ENCODE results near the gene MROH9. TPM values are rescaled to one million over a fixed set of nuclear protein-coding genes. Genes with fewer than 3 reads are reported as not detected.

Gene MROH9
- total RNA-seq, 1 donor from 2014 or later = not detected

GRCh38 chr1:170986901-170987300, 51.6 kb downstream of the MROH9 start:
- H3K27me3 Mint-ChIP-seq (ENCODE audit: low read depth) = no peaks in the 10 kb centered on the region
- no peak overlapping the region for H3K27ac Mint-ChIP-seq
- intact Hi-C loops (cut with micrococcal nuclease) = no loop called here
- no peaks in the 10 kb centered on the region for H3K4me1 Mint-ChIP-seq (ENCODE audit: low read depth)
- H3K9me3 Mint-ChIP-seq = no peaks in the 10 kb centered on the region
- no peak overlapping the region for H3K4me3 Mint-ChIP-seq (ENCODE audit: low read depth)
- no peaks in the 10 kb centered on the region for H3K36me3 Mint-ChIP-seq (ENCODE audit: low read depth)
- no peak for DNase-seq (ENCODE audit: low spot score)

GRCh38 chr1:170987424-170987823, 52.1 kb downstream of the MROH9 start:
- Mint-ChIP-seq H3K27ac (no peak overlapping the region), H3K27me3 (ENCODE audit: low read depth) (no peaks in the 10 kb centered on the region), H3K36me3 (ENCODE audit: low read depth) (no peaks in the 10 kb centered on the region), H3K9me3 (no peaks in the 10 kb centered on the region), H3K4me1 (ENCODE audit: low read depth) (no peaks in the 10 kb centered on the region), H3K4me3 (ENCODE audit: low read depth) (no peak overlapping the region)
- DNase-seq (ENCODE audit: low spot score) = no peak
- intact Hi-C loops (cut with micrococcal nuclease) = no loop called here

GRCh38 chr1:170993151-170993550, 57.8 kb downstream of the MROH9 start:
- Mint-ChIP-seq H3K36me3 (ENCODE audit: low read depth) (no peaks in the 10 kb centered on the region), H3K4me3 (ENCODE audit: low read depth) (no peak overlapping the region), H3K9me3 (no peaks in the 10 kb centered on the region)

GRCh38 chr1:170993717-170994116, 58.4 kb downstream of the MROH9 start:
- intact Hi-C loops (cut with micrococcal nuclease) = no loop called here
- DNase-seq (ENCODE audit: low spot score) = no peak
- Mint-ChIP-seq H3K36me3 (ENCODE audit: low read depth) (no peaks in the 10 kb centered on the region), H3K27me3 (ENCODE audit: low read depth) (no peaks in the 10 kb centered on the region), H3K4me1 (ENCODE audit: low read depth) (no peaks in the 10 kb centered on the region), H3K9me3 (no peaks in the 10 kb centered on the region), H3K27ac (no peak overlapping the region), H3K4me3 (ENCODE audit: low read depth) (no peak overlapping the region)

More at GRCh38 chr1:170993151-170993550, 57.8 kb downstream of the MROH9 start:
- H3K27ac Mint-ChIP-seq = no peak overlapping the region
- intact Hi-C loops (cut with micrococcal nuclease) = no loop called here
- no peaks in the 10 kb centered on the region for H3K27me3 Mint-ChIP-seq (ENCODE audit: low read depth)
- no peaks in the 10 kb centered on the region for H3K4me1 Mint-ChIP-seq (ENCODE audit: low read depth)
- no peak for DNase-seq (ENCODE audit: low spot score)

DNA sequence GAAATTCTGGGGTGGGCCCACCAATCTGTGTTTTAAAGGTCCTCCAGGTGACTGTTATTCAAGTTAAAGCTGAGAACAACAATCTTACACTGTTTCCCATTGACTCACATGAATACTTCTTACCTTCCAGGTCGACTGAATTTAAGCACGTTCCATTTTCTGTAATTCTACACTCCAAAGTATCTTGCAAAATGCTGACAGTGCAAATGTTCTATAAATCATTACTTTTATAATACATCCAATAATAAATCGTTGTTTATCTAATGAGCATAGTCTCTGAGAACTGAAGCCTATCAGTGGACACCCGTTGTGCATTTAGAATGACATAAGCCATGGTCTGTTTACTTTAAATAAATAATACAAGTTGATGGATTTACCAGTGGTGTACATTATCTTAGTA, 79.5 kb downstream of the MROH9 start:
- Mint-ChIP-seq H3K9me3 (no peaks in the 10 kb centered on the region), H3K27me3 (ENCODE audit: low read depth) (no peaks in the 10 kb centered on the region), H3K27ac (no peak overlapping the region), H3K4me3 (ENCODE audit: low read depth) (no peak overlapping the region), H3K4me1 (ENCODE audit: low read depth) (no peaks in the 10 kb centered on the region), H3K36me3 (ENCODE audit: low read depth) (no peaks in the 10 kb centered on the region)
- no peak for DNase-seq (ENCODE audit: low spot score)
- intact Hi-C loops (cut with micrococcal nuclease) = no loop called here

- no peak for DNase-seq (ENCODE audit: low spot score)
- H3K27me3 Mint-ChIP-seq (ENCODE audit: low read depth) = no peaks in the 10 kb centered on the region
- H3K4me1 Mint-ChIP-seq (ENCODE audit: low read depth) = no peaks in the 10 kb centered on the region
- H3K27ac Mint-ChIP-seq = no peak overlapping the region
- no peaks in the 10 kb centered on the region for H3K9me3 Mint-ChIP-seq
- no peaks in the 10 kb centered on the region for H3K36me3 Mint-ChIP-seq (ENCODE audit: low read depth)
- no peak overlapping the region for H3K4me3 Mint-ChIP-seq (ENCODE audit: low read depth)
- intact Hi-C loops (cut with micrococcal nuclease) = no loop called here
These were observed 82.1 kb downstream of the MROH9 start for GRCh38 chr1:171017426-171017825.

DNA sequence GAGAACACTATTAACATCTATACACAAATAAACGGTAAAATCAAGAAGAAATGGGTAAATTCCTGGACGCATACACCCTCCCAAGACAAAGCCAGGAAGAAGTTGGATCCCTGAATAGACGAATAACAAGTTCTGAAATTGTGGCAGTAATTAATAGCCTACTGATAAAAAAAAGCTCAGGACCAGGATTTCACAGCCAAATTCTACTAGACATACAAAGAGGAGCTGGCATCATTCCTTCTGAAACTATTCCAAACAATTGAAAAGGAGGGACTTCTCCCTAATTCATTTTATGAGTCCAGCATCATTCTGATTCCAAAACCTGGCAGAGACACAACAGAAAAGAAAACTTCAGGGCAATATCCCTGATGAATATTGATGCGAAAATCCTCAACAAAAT, 84.6 kb downstream of the MROH9 start:
- intact Hi-C loops (cut with micrococcal nuclease) = no loop called here
- Mint-ChIP-seq H3K27ac (no peak overlapping the region), H3K27me3 (ENCODE audit: low read depth) (no peaks in the 10 kb centered on the region), H3K4me1 (ENCODE audit: low read depth) (no peaks in the 10 kb centered on the region), H3K9me3 (no peaks in the 10 kb centered on the region), H3K4me3 (ENCODE audit: low read depth) (no peak overlapping the region), H3K36me3 (ENCODE audit: low read depth) (no peaks in the 10 kb centered on the region)
- DNase-seq (ENCODE audit: low spot score) = no peak

GRCh38 chr1:171032822-171033702, 97.7 kb downstream of the MROH9 start:
- H3K27me3 Mint-ChIP-seq (ENCODE audit: low read depth) = no peaks in the 10 kb centered on the region
- H3K27ac Mint-ChIP-seq = no peak overlapping the region
- no peaks in the 10 kb centered on the region for H3K9me3 Mint-ChIP-seq
- intact Hi-C loops (cut with micrococcal nuclease) = no loop called here
- H3K4me1 Mint-ChIP-seq (ENCODE audit: low read depth) = no peaks in the 10 kb centered on the region
- no peak for DNase-seq (ENCODE audit: low spot score)
- H3K4me3 Mint-ChIP-seq (ENCODE audit: low read depth) = no peak overlapping the region
- no peaks in the 10 kb centered on the region for H3K36me3 Mint-ChIP-seq (ENCODE audit: low read depth)

- H3K27me3 Mint-ChIP-seq (ENCODE audit: low read depth) = no peaks in the 10 kb centered on the region
- DNase-seq (ENCODE audit: low spot score) = no peak
- intact Hi-C loops (cut with micrococcal nuclease) = no loop called here
These were observed 102.3 kb downstream of the MROH9 start for GRCh38 chr1:171037626-171038025.

DNA sequence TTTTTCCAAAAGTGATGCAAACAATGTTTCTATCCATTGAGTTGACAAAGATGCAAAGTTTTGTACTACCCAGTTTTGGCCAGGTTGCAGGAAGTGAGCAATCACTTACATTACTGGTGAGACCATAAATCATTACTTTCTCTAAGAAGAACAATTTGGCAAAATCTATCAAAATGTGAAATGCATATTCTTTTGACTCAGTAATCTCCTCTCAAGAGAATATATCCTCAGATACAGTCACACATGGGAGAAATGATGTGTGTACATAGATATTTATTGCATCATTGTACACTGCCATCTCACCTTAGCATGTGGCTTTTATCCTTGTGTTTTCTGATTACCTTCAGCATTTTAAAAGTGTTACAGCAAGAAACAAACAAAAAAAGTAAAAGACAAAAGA, 103.0 kb downstream of the MROH9 start:
- intact Hi-C loops (cut with micrococcal nuclease) = no loop called here
- H3K36me3 Mint-ChIP-seq (ENCODE audit: low read depth) = no peaks in the 10 kb centered on the region
- H3K9me3 Mint-ChIP-seq = no peaks in the 10 kb centered on the region
- no peaks in the 10 kb centered on the region for H3K4me1 Mint-ChIP-seq (ENCODE audit: low read depth)
- DNase-seq (ENCODE audit: low spot score) = no peak
- H3K27me3 Mint-ChIP-seq (ENCODE audit: low read depth) = no peaks in the 10 kb centered on the region
- H3K27ac Mint-ChIP-seq = no peak overlapping the region
- H3K4me3 Mint-ChIP-seq (ENCODE audit: low read depth) = no peak overlapping the region

More at GRCh38 chr1:171037626-171038025, 102.3 kb downstream of the MROH9 start:
- H3K9me3 Mint-ChIP-seq = no peaks in the 10 kb centered on the region
- H3K4me3 Mint-ChIP-seq (ENCODE audit: low read depth) = no peak overlapping the region
- H3K4me1 Mint-ChIP-seq (ENCODE audit: low read depth) = no peaks in the 10 kb centered on the region
- H3K27ac Mint-ChIP-seq = no peak overlapping the region
- no peaks in the 10 kb centered on the region for H3K36me3 Mint-ChIP-seq (ENCODE audit: low read depth)

DNA sequence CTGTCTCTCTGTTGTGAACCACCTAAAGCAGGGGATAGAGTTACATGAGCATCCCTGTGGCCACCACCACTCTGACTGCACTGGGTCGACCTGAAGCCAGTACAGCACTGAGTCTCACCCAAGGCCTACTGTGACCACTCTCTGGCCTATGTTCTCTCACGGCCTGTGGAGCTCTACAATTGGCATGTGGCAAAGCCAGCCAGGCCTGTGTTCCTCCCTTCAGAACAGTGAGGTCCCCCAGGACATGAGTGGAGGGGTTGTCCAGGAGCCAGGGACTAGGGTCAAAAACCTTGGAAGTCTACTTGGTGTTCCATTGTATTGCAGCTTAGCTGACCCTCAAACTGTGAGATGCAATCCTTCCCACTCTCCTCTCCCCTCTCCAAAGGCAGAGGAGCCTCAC, 112.7 kb downstream of the MROH9 start:
- no peaks in the 10 kb centered on the region for H3K4me1 Mint-ChIP-seq (ENCODE audit: low read depth)

DNA sequence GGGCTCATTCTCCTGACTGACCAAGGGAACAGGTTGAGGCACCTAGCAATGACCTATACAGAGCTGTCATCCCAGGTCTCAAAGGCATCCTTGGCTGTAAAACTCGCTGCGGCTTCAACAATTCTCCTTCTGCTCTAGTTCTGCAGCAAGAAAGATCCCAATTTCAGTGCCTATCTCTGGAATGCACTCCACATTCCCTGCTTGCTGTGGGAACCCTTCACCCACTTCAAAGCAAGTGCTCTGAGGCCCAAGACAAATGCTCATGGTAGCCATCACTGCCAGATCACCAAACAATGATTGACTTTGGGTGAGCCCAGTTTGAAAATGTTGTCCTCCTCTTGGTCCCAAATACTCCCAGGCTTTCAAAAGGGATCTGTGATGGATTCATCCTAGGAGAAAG, 117.6 kb downstream of the MROH9 start:
- intact Hi-C loops (cut with micrococcal nuclease) = no loop called here
- no peak overlapping the region for H3K27ac Mint-ChIP-seq
- no peaks in the 10 kb centered on the region for H3K36me3 Mint-ChIP-seq (ENCODE audit: low read depth)
- H3K27me3 Mint-ChIP-seq (ENCODE audit: low read depth) = no peaks in the 10 kb centered on the region
- no peaks in the 10 kb centered on the region for H3K9me3 Mint-ChIP-seq
- no peak overlapping the region for H3K4me3 Mint-ChIP-seq (ENCODE audit: low read depth)
- no peaks in the 10 kb centered on the region for H3K4me1 Mint-ChIP-seq (ENCODE audit: low read depth)
- no peak for DNase-seq (ENCODE audit: low spot score)

More for the DNA sequence above, 112.7 kb downstream of the MROH9 start:
- Mint-ChIP-seq H3K27me3 (ENCODE audit: low read depth) (no peaks in the 10 kb centered on the region), H3K36me3 (ENCODE audit: low read depth) (no peaks in the 10 kb centered on the region), H3K4me3 (ENCODE audit: low read depth) (no peak overlapping the region), H3K9me3 (peaks cover 28% of the 10 kb centered on the region), H3K27ac (no peak overlapping the region)
- DNase-seq (ENCODE audit: low spot score) = no peak
- intact Hi-C loops (cut with micrococcal nuclease) = no loop called here

DNA sequence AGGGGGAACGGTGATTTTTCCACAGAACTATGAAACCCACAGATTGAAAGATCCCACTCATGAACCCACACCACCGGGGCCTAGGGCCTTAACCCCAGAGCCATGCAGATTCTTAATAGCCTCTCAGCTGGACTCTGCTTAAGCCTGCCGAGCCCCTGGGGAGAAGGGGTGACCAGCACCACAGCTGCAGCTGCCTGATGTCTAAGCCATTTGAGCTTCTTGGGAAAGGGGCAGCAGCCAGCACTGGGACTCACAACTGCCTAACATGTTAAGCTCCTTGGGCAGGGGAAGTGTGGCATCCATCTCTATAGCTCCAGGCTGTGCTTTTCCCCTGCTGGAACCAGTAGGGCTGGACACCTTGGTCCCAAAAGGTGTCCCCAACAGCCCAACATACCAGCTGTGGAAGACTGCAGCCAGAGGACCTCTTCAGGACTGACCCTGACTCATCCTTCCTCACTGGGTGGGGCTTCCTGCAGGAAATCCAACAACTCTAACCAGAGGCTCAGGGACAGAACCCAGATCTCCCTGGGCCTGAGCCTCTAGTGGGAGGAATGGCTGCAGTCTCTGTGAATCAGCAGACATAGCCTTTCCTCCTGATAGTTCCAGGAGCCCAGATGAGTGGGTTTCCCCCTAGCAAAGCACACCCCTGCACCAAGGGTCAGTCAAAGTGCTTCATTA, 120.8 kb downstream of the MROH9 start:
- no peak for DNase-seq (ENCODE audit: low spot score)
- intact Hi-C loops (cut with micrococcal nuclease) = no loop called here
- Mint-ChIP-seq H3K27ac (no peak overlapping the region), H3K27me3 (ENCODE audit: low read depth) (no peaks in the 10 kb centered on the region), H3K36me3 (ENCODE audit: low read depth) (no peaks in the 10 kb centered on the region), H3K4me3 (ENCODE audit: low read depth) (no peak overlapping the region), H3K9me3 (no peaks in the 10 kb centered on the region), H3K4me1 (ENCODE audit: low read depth) (no peaks in the 10 kb centered on the region)
